ENCODE results near the gene TTC14.
"Not testable (repeated sequence)": the region's sequence is repeated elsewhere in the genome, so short reads cannot be mapped to it uniquely, and the experiment has no call there.

TTC14 gene, protein sequence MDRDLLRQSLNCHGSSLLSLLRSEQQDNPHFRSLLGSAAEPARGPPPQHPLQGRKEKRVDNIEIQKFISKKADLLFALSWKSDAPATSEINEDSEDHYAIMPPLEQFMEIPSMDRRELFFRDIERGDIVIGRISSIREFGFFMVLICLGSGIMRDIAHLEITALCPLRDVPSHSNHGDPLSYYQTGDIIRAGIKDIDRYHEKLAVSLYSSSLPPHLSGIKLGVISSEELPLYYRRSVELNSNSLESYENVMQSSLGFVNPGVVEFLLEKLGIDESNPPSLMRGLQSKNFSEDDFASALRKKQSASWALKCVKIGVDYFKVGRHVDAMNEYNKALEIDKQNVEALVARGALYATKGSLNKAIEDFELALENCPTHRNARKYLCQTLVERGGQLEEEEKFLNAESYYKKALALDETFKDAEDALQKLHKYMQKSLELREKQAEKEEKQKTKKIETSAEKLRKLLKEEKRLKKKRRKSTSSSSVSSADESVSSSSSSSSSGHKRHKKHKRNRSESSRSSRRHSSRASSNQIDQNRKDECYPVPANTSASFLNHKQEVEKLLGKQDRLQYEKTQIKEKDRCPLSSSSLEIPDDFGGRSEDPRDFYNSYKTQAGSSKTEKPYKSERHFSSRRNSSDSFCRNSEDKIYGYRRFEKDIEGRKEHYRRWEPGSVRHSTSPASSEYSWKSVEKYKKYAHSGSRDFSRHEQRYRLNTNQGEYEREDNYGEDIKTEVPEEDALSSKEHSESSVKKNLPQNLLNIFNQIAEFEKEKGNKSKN

DNA sequence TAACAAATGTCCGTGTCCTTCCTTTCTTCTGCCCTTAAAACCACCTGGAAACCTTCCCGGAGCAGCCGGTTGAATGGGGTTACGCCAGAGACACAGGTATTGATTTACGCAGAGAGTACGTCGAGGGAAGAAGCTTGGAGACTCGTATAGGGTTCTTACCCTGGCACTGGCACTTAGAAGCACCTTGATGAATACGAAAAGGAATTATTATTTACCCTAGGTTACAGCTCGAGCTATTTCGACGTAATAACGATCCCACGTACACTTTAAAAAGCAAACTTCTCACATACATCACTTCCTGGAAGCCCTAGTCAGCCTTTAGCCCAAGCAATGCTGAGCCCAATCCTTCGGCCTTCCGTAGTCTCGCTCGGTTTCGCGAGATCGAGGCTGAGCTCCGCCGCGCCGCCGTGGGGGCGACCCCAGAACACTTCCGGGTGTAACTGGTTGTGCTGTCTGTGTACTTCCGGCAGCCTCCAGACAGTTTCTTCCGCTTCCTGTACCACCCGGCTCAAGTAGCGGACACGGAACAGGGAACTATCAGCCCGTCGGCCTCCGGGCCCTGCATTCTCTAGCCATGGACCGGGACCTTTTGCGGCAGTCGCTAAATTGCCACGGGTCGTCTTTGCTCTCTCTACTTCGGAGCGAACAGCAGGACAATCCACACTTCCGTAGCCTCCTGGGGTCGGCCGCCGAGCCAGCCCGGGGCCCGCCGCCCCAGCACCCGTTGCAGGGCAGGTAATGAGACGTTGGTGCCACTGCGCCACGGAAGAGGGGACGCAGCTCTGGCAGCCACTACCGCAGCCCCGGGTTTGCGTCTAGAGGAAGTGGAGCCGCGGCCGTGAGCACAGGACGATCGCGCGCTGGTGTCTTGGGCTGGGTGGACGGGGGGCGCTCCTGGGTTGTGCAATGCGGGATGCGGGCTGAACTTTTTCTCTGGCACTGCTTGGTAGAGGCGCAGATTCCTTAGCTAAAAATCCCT is at the start of gene TTC14:
TSS of gene TTC14 (plus strand) at position 476 of the 979 bp plus-strand sequence. CDS start at position 575, 99 bp downstream.
- peak in 1 of 2 experiments; percentile 61 for DNase-seq

DNA sequence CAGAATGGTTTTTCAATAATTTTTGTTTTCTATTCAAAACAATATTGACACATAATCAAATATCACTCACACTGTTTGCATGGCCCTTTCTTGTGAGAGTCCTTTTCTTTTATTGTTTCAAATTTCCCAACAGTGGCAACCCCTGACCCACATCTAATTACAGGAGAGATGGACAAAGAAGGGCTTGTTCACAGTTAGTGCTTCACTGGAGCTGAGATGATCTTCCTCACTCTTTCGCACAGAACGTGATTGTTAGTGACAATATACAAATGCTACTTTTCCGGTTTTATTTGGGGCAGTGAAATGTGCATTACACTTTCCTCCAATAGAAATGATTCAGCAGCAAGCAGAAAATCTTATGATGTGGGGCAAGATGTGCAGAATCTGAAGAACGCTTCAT is 38.6 kb upstream of the TTC14 start:
- DNase-seq, result no peak

DNA sequence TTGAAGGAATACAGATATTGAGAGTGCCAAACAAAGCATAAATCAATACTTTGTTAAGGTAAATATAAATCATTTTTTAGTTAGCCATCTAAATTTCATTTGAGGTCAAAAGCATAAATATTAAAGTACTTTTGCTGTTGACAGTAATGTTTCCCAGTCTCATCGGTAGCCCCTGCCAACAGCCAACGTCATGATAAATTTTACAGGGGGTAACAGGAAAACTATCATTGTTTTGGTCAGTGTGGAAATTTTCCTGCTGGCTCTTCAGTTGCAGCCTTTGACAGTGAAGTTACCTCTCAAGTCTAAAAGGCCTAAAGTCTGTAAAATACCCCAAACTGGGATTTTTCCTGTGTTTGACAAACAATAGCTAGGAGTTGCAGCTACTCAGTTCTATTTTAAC is 37.3 kb upstream of the TTC14 start:
- DNase-seq, result no peak

DNA sequence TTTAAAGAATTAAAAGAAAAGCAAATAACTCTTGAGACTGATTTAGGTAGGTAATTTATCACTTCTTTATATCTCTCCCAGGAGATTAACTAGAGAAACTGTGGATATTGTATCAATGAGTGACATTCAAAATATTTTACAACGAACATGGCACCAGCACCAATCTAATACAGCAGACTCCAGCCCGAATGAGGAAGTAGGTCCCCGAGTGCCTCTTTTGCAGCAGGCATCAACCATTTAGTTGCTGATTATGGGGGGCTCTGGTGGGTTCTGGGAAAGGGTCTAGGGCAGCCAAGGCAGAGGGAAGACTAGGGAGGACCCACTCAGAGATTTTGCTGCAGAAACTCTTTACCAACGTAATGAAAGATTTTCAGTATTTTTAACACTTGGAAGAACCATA is 31.7 kb upstream of the TTC14 start:
- no peak for DNase-seq

DNA sequence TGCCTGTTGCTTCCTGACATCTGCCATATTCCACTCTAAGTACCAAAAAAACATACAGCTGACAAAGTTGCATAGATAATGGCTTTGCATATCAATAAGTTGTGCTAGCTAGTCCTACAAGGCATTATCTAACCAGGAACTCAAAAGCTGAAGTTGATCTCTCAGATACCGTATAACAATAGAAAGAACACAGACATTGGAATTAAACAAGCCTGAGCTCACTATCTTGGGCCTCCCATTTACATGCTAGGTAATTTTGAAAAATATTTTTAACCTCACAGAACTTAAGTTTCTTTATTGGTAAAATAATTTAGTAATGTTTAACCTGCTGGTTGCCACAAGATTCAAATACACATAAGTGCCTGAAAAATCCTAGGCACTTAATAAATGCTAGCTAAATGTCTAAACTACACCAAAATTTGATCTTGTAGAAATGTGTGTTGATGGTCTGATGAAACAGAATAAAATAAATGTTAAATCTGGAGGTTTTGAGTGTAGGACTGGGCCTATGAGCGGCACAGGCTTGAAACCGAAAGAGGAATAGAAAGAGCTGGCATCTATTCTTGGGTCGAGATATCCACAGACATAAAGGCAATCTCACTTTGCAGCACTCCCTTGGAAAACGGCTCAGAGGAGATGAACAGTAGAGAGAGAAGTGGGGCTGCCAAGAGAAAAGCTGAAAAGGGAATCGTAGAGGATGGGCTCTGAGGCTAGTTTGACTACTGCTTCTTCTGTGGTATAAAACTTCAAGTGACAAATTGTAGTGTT is 29.9 kb upstream of the TTC14 start:
- DNase-seq, result no peak

DNA sequence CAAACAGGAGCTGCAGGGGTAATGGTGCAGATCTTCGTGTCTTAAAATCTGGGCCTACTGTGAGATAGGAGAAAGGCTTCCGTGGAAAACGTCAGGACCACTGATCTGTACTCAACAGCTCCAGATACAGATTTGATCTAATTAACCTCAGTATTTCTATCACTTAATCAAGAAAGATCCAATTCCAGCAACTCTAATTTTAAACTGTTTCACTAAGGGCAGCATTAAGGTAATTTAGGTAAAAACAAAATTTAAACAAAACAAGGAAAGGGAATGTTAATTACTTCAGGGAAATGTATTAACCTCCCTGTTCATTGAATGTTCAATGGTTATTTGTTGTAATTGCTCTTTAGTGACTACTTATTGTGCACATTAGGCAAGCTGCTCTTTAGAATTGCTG is 26.4 kb upstream of the TTC14 start:
- no peak for DNase-seq

DNA sequence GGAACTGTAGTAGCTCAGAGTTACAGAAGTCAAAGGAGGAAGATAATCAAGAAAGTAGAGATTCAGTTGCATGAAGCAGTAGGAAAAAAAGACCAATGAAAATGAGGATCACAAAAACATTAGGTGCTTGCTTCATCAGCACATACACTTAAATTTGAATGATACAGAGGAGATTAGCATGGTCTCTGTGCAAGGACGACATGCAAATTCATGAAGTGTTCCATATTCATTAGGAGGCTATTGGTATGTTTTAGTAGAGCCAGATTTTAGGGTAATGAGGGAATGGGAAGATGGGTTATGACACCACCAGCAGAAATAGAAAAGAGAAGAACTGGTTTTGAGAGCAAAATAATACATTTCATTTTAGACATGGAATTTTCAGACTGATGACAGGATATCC is 21.0 kb upstream of the TTC14 start:
- DNase-seq, result no peak

DNA sequence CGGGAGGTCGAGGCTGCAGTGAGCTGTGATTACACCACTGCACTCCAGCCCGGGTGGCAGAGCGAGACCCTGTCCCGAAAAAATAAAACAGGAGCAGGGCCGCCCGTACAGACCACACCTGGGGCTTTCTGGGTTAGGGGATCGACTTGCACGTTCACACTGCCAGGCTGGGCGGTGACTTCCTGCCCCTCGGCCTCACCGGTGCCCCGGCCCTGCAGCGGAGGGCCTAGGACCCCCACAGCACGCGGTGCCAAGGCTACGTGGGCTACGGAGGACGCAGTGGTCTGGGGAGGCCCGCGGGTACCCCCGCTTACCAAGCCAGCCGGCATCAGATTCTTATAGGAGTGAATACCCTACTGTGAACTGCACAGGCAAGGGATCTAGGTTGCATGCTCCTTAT is 11.6 kb upstream of the TTC14 start:
- no peak for DNase-seq

DNA sequence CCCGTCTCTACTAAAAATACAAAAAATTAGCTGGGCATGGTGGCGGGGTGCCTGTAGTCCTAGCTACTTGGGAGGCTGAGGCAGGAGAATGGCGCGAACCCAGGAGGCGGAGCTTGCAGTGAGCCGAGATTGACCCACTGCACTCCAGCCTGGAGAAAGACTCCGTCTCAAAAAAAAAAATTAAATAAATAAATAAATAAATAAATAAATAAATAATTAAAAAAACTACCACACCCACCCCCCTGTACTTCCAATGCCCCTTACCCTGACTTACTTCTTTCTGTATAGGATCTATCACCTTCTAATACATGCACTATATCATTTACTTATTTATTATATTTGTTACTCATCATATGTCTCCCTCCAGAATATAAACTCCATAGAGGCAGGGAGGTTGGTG is 8.3 kb upstream of the TTC14 start:
- not testable (repeated sequence) for DNase-seq

DNA sequence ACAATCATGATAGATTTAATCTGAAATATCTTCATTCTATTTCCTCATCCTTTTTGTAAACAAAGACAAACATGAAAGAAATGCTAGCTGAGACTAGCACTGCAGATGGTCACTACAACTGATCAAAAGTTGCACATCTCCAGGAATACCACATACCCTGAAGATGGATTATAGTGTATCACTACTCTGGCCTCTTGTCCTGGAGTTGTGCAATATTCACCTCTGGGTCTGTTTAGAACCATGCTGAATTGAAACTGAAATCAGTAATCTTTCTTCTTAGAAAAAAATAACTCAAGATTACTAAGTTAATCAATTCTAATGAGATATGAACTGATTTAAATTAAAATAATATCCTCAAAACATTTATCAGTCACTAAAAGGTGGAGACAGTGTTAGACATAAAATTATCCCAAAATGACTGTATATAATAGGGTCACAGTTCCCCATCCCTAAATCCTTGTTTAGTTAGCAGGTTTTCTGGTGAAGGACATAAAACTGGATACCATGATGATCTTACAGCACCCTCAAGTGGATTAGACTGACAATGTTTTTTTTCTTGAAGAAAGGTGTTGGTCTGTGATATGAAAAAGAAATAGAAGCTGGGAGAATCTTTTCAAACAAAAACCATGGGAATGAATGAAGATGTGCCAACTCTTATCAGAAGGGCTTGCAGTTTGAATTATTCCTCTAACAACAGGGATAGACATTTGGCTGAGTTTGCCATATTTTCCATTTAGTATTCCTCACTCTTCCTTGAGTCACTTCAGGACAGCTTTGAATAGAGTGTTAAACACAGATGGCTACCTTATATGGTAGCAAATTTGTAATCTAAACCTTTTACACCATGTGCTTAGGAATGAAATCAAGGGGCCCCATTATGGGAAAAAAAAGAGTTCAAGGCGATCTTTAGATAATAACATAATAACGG is 7.1 kb upstream of the TTC14 start:
- DNase-seq, result no peak

DNA sequence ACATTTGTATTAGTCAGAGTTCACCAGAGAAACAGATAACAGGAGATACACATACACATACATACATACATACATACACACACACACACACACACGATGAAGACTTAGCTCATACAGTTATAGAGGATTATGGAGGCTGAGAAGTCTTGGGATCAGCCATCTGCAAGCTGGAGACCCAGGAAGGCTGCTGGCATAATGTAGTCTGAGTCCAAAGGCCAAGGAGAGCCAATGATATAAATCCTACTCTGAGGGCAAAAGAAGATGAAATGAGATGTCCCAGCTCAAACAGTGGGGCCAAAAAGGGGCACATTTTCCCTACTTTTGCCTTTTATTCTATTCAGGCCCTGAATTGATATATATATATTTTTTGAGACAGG is 6.4 kb upstream of the TTC14 start:
- DNase-seq, result no peak

DNA sequence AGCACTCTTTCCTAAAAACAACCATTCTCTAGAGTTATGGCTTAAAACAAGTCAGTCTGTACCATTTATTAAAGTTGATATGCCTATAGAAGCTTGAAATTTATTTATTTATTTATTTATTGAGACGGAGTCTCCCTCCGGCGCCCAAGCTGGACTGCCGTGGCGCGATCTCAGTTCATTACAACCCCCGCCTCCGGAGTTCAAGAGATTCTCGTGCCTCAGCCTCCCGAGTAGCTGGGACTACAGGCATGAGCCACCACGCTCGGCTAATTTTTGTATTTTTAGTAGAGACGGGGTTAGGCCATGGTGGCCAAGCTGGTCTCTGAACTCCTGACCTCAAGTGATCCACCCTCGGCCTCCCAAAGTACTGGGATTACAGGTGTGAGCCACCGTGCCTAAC is 1.5 kb upstream of the TTC14 start:
- DNase-seq, result no peak

DNA sequence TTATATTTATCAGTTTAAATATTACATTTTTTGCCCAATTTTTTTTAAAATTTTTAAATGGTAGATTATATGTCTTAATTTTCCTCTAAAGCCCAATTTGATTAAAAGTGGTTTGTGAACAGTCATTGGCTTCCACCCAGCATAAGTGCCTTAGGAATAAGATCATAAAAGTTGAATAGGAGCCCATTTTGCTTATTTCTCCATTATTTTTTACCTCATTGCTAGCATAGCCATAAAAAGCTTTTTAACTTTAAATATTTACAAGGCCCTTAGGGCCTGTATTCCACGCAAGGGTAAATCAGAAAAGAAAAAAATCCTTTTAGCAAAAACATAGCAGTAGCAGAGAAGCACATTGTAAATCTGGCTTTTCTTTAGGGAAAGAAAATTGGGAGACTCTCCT is 9.0 kb downstream of the TTC14 start:
- no peak for DNase-seq

DNA sequence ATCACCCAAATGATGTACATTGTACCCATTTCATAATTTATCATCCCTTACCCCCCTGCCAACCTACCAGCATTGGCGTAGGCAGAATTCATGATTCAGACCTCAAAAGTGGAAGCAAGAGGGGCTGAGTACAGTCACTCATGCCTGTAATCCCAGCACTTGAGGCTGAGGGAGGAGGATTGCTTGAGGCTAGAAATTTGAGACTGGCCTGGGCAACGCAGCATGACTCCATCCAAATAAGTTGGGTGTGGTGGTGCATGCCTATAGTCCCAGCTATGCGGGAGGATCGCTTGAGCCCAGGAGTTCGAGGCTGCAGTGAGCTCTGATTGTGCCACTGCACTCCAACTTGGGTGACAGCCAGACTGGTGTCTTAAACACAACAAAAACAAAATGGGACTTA is 10.4 kb downstream of the TTC14 start:
- no peak for DNase-seq

DNA sequence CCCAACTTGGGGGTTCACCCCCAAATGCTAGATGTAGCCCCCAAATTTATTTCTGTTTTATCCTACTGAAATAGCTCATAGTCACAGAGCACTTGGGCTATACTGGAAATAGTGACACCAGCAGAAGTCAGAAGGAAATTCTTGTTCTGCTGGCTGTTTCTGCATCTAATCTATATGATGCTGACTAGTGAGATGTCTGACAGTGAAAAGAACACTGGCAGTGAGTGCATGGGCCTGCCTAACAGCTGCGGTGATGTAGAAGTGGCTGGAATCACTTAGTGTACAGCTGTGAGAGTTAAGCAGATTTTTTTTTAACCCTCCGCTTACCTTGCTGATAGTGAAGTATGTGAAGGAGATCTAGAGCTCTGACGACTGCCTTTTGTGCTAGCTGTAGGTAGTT is 14.0 kb downstream of the TTC14 start:
- DNase-seq, result no peak

DNA sequence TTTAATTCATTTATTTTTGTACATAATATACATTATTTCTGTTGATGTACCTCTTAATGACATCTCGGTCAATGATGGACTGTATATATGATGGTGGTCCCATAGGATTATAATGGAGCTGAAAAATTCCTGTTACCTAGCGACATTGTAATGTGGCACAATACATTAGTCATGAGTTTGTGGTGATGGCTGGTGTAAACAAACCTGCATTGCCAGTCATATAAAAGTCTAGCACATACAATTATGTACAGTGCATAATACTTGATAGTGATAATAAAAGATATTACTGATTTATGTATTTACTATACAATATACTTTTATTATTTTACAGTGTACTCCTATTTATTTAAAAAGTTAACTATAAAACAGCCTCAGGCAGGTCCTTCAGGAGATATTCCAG is 15.1 kb downstream of the TTC14 start:
- no peak for DNase-seq

DNA sequence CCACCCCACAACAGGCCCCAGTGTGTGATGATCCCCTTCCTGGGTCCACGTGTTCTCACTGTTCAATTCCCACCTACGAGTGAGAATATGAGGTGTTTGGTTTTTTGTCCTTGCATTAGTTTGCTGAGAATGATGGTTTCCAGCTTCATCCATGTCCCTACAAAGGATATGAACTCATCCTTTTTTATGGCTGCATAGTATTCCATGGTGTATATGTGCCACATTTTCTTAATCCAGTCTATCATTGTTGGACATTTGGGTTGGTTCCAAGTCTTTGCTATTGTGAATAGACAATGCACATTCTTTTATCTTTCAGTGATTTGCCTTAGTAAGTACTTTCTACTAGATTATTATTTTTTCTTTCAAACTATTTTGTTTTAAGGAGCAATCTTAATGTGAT is 16.6 kb downstream of the TTC14 start:
- DNase-seq, result not testable (repeated sequence)

DNA sequence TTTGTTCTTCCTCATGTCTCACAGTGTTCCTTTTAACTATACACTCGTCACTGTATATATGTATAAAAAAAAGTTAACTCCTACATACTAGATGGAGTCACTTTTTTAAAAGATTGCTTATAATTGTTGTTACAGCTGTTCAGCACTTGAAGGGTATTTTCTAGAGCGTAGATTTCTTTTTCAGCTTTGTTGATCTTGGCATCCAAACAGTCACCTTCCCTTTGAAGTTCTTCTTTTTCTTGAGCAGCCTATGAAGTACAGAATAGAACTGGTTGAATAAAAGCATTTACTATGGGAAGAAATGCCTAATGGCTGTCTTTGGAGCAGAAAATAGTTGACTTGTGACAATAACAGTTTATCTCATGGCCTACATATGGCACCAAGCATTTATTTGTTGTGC is 17.8 kb downstream of the TTC14 start:
- DNase-seq, result no peak

DNA sequence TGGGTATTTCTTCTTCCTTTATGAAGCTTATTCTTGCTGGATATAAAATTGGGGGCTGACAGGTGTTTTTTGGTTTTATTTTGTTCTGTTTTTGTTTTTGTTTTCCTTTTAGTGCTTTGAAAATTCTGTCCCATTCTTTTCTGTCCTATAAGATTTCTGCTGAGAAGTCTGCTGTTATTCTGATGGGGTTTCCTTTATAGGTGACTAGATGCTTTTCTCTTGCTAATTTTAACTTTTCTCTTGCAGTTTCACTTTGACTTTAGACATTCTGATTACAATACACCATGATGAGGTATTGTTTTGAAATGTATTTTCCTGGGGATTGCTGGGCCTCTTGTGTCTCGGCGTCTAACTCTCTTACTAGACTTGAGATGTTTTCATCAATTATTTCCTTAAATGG is 22.8 kb downstream of the TTC14 start:
- DNase-seq, result no peak

DNA sequence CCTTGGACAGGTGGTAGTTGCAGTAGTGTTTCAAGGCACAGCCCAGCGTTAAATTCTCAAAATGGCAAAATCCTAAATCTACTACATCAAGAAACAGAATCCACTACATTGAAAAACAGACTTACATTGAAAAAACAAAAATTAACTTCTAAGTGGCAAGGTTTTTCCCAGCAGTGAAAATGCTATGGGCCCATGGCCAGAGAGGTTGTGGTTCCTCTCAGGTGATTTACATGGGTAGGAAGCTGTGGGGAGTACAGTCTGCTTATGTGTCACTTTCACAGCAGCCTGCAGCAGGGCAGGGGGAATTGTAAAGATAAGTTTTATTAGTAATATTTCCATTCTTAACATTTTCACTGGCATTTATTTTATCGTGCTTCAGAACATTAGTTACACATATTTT is 24.9 kb downstream of the TTC14 start:
- DNase-seq, result no peak

DNA sequence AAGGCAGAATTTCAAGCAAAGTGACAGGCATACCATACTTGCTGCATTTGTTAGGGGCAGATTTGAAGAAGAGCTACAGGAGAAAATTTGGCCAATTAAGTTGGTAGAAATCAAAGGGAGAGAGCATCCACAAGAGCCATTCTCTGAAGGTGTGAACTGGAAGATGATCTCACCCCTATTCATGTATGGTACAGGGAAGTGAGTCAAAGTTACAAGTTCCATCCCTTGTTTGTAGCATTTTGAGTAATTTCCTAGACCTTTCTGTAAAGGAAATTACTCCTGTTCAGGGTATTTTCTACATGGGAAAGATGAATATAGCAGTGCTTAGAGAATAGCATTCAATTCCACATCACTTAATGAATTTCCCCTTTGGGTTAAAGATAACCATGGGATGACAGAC is 28.4 kb downstream of the TTC14 start:
- no peak for DNase-seq
